ENCODE results near the gene ARAP2.
A peak's percentile ranks its signal among the peaks of the same experiment; 100 is the strongest.

Gene ARAP2

DNA sequence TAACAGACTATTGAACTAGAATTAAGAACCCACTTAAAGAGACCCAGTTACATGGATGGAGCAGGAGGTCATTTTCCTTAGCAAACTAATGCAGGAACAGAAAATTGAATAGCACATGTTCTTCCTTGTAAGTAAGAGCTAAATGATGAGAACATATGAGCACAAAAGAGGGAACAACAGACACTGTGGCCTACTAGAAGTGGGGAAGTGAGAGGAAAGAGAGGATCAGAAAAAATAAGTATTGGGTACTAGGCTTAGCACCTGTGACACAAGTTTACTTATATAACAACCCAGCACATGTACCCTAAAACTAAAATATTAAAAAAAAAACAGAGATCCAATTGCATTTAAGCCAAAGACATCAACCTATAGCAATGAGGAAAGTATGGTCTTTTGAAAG is 26.2 kb downstream of the ARAP2 start:
- no peak for DNase-seq

DNA sequence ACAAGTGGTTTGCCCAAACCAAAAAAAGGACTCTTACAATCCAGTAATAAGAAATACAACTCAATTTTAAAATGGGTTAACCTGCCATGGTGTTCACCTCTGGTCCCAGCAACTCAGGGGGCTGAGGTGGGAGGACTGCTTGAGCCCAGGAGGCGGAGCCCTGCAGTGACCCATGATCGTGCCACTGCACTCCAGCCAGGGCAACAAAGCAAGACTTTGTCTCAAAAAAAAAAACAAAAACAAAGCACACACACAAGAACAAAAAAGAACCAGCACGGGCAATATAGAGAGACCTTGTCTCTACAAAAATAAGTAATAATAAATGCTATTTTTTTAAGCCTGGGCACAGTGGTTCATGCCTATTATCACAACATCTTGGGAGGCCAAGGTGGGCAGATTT is 28.7 kb downstream of the ARAP2 start:
- DNase-seq = no peak

DNA sequence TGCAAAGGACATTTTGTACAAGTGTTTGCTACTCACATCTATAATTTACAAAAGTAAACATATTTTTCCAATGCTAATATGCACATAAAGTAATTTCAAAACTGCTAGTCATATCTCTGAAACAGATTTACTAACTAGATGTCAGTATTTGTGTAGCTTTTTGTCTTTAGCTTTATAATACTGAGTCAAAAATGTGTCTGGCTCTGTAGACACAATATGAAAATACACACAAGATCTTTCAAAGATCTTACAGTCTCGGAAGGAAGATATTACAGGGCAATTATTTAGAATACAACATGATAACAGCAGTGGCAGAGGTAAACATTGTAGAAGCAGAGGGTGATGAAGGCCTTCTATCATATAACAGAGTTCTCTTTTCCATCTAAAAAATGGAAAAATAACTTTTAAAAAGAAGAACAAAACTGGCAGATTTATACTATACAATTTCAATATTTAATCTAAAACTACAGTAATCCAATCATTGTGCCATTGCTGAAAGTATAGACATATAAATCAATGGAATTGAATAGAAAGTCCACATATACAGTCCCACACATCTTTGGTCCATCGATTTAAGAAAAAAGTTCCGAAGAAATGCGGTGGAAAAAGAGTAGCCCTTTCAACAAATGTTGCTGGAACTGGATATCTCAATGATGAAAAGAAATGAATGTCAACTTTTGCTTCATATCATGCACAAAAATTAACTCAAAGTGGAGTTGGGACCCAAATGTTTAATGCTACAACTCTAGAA is 29.4 kb downstream of the ARAP2 start:
- DNase-seq = no peak

DNA sequence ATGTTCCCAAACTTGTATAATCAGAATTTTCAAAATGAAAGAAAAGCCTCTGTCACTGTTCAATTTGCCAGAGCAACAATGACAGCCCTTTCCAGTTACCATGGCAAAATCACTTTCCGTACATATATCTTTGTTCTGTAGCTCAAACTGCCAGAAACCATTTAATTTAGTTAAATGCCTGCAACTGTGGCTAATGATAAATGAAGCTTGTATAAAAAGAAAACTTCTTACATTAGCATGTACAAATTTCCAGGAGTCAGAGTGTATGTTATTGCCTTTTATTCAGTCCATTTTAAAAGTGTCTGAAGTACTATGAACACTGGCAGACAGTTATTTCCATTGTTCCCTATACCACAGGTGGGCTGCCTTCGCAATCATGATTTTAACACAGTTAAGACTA is 30.3 kb downstream of the ARAP2 start:
- no peak for DNase-seq

DNA sequence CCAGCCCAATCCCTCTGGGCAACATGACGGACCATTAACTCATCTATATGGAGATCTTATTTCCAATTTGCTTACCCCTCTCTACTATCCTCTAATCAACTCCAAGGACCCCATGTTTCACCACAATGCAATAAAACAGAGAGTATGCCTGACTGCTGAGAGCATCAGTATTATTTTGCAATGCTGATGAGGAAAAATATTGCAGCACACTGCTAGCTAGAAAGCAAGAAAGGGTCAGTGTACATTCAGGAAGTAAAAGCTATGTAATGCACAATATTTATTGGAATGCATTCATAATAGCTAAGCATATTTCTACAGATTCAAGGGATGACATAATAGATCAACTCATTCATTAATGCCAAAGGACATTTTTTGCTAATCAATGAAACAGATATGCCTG is 33.2 kb downstream of the ARAP2 start:
- peak; percentile 54 to 56 for DNase-seq

DNA sequence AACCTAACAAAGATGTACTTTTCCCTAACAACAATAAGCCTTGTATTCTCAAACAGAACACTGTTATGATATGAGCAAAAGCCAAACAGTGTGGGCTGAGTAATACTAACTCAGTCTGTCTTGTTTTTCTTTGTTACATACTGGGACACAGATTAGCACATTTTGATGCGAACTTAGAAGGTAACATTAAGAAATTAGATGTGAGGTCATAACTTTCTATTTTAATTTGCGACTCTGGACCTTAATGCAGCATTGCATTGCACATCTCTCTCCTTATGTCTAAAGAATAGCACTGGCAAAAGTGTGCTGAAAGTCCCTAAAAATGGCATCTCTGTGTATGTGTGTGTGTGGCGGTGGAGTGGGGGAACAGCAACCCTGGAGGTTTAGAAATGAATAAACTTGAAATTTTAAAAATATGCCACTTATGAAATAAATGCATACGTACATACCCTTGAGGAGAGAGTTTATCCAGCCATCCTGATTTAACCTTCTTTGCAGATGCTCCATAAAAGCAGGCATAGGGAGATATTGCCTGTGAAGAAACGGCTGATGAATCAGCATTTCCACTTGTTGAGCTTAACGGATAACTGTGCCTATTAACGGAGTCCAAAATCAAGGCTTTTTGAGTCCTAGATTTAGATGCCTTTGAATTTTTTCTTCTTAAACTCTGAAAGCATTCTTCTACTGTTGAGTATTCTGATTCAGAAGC is 34.2 kb downstream of the ARAP2 start:
- DNase-seq = no peak

DNA sequence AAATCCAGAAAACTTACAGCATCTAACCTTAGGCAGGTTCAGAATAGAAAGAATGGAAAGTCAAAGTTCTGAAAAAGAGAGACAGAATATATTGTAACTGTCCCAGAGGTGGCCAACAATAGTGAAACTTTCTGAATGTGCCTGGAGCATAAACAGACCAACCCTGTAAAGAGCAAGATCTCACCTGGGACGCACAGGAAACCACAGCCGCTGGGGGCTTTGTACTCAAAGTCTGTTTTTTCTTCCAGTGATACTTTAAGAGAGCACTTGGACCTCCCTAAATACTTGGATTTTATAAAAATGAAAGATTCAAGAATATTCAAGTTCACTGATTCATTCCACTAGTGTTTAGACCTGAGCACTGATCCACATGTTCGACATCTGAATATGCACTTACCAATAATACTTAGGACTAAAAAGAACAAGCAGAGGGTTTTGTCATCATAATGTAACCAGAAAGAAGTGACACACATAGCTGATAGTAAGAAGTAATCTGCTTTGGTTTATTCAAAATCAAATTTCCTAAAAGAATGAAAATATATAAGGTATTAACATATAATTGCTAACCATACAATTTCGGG is 35.3 kb downstream of the ARAP2 start:
- DNase-seq = no peak

DNA sequence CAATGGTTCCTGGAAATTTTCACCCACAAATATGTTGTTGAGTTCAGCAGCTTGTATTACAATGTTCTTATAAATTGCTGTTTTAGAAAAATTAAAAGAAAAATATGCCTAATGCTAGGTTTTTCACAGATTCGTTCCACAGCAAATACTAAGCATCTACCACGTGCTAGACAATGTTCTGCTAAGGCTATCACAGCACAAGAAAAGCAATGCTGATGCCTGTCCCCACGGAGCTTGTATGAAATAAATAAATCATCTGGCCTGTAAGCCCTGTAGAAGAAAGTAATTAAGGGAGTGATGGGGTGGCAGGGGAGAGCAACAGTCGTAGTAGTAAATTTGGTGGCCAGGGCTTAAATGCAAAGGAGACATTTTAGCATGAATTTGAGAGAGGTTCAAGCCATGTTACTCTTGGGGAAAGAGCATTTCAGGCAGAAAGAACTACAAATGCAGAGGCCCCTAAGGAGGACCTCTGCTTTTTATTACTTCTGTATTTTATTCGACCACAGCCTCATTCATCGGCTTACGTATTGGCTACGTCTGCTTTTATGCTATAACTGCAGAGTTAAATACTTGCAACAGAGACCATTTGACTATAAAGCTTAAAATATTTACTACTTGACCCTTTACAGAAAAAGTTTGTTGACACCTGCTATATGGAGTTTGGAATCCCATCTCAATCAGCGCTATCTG is 36.3 kb downstream of the ARAP2 start:
- DNase-seq = no peak

DNA sequence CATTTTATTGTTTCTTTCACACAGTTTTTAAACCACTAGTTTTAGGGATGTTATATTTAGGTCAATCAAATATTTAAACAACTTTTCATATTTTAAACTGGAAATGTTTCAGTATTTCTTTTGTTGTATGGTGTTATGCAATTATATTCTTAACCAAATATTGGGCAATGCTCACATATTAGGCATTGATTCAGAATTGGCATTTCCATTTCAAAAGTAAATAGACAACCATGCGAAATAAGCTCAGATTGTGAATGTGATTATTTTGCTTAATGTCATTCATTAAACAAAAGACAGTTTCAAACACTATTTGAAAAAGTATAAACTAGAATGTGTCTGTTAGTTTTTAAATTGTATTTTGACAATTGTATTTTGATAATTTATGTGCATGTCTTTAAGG is 36.9 kb downstream of the ARAP2 start:
- DNase-seq = no peak

DNA sequence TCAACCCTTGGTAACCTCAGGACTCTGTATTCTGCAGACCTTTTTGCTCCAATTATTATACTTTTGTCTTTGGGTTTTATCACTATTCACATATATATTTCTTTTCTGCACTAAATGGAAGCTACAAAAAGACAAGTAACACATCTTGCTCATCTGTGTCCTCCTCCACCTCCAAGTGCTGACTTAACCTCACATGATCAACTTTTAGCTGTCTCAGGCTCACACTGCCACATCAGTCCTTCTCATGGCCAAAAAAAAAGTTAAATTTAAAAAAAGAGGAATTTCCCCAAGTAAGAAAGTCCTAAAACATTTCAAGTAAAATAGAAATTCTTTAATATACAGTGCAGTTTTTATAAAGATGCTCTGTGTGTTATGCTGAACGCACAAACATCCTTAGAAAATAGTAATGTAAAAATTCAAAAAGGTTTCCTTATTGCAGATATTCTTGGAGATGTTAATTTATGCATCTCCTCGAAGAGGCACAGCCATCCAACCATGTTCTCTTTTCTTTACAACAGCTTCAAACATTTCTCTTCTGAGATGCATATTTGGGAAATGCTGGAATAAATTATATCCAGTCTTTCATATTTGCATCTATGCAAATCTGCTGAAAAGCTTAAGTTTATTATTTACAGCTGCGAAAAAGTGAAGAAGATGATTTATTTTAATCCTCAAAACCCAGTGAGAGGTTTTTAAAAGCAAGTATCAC is 37.6 kb downstream of the ARAP2 start:
- peak; percentile 43 to 77 for DNase-seq

DNA sequence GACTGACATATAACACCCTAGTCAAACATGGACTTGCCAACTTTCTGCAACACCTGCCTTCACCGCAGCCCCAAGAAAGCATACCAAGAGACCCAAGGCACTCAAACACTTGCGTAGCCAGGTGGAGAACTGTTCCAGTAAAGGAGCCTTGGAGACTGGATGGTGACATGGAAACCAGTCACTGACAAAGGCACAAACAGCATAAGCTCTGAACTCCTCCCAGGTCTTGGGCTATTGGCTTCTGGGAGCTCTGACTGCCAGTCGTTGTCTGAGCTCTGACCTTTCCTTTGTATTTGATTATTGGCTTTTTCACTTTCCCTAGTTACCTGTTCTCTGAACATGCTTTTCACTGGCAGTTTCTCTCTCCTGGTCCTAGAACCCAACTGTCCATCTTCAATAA is 38.3 kb downstream of the ARAP2 start:
- no peak for DNase-seq

DNA sequence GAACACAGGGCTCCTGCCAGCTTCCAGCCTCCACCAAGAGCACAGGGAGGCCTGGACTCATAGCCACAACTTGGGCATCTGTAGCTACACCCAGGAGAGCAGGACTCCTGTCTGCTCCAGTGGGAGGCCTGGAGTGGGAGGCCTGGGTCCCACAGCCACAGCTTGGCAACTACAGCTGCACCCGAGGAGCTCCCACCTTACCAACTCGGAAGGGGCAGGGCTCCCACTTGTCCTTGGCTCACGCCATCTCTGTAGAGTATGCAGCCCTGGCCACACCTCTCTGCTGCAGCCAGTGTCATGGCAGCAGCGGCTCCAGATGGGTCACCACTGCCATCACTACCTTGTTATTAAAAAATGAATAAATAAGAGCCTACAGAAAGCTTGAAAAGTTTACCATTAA is 45.5 kb downstream of the ARAP2 start:
- DNase-seq = no peak

DNA sequence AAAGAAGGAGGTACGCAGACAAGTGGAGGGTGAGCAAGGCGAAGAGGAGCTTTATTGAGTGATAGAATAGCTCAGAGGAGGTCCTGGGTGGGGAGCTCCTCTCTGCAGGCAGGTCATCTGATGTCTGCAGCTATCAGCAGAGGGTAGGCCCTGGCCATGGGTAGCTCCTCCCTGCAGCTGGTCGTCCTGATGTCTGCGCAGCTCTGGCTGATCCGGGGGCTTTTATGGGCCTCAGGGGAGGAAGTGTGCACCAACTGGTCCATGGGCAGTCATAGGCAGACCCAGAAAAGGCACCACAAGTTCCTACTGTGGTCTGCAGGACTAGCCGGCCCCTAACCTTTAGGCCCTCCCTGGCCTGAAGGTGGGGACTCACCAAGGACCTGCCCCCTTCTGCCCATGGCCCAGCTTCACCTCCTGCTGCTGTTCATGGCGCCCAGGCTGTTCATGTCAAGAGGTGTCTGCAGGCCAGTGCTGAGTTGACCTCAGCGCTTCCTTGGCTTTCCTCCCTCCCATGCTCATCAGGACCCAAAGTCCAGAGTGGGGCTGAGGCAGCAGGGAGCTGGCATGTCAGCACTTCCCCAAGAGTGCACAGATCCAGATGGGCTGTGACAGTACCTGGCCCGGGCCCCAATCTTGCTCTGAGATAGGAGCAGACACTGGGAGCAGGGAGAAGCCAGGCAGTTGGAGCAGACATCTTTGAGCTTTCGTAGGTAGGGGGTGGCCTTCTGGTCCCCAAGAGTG is 46.1 kb downstream of the ARAP2 start:
- DNase-seq = no peak

DNA sequence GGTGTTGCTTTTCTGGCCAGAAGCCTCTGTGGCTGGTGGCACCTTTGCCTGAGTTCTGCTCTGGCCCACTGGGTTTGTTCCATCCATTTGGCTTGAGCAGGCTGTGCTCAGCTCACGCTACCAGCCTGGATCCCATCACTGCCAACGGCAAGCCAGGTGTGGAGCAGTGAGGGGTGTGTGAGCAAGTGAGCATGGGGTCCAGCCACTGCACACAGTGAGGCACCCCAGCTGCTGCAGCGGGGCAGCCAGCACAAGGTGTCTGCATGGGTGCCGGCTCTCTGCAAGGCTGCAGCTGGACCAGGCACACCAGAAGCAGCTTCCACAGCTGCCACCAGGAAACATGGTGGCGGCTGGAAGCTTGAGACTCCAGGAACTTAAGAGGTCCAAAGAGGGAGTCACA is 46.8 kb downstream of the ARAP2 start:
- DNase-seq = no peak

DNA sequence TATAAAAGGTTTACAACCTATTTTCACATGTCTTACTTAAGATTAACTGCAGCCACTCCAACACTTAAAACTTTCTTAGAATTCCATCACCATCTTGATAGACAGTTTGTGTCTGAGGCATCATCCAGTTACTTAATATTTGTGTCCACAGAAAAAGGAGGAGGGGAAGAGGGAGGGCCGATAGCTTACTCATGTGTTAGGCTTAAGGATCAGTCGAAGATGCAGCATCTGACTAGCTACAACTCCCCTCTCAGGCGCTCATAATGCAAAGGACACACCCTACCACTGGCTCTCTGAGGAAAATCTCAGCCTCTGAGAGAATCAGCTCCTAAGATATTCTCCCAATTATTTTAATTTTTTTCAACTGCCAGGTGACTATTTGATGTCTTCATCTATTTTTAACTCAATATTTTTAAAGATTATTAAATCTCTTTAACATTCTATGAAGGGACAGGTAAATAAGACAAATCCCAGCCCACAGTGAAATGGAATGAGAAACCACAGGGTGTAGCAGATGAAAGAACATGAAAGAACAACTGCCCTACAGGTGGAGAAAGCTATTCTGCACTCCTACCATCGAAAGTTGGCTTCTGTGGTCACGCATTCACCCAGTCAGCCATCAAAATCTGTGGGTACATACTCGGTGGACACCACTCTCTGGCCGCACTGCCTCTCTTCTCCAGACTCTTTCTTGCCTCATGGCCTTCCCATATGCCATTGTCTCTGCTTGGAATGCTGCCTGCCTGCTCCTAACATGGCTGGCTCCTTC is 48.0 kb downstream of the ARAP2 start:
- DNase-seq = no peak

DNA sequence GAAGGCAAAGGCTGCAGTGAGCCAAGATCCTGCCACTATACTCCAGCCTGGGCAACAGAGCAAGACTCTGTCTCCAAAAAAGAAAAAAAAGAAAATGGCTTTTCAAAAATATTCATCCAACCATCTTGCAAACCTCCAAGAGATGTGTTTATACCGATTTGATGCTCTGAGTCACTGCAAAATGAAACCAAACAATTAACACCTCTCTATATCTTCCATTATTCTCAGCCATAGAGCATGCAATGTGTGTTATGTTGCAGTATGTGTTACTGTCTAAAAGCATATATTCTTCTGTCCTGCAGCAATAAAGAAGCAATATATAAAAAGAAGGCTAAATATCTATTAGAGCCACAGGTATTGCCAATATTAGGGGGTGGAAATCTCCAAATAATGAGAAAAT is 51.4 kb downstream of the ARAP2 start:
- DNase-seq = no peak

DNA sequence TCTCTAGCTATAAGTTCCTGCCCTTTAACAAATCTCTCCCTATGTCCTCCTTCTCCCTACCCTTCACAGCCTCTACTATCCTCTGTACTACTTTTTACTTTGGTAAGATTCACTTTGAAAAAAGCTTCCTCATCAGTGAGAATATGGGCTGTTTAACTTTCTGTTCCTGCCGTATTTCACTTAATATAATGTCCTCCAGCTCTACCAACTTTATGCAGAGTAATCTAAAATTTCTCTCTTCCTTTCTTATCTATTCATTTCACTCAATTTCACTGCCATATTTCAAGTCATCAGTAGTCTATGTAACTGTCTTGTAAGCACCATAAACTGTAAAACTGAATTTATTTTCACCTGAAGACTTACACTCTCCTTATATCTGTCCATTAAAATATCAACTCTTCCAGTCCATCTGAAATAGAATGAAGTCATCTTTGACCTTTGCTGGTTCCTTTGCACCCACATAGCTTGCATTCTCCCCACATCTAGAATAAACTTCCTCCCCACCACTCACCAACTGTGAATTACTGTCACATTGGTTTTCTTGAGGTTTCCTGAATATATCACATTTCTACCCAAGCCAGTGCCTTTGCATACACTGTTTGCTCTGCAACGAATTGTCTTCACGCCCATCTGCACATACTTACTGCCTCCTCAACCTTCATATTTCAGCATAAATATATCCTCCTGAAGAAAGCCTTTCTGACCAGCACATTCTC is 54.6 kb downstream of the ARAP2 start:
- peak; percentile 53 to 70 for DNase-seq

DNA sequence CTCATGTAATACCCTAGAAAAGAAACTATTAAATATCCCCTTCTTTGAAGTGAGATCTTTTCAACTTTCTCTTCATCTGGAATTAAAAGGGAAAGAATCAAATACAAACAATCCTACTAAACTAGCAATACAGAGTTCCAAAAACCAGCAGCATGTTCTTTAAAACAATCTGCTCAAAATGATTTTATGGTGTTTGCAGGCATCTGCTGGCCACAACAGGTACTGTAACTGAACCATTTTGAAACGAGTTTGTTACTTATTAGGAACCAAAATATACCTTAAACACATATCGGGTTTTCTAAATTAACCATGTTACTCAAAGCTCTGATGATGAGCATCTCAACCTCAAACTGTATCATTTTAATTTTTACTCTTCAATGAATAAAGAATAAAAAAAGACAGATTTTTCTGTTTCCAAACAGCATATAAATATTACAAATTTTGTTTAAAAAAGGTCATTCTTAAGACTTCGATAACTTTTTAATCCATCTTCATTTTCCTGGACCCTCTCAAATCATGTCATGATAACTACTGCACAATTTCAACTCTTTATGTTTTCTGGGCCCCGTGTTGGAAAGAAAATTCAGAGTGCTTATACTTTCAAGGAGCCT is 56.5 kb downstream of the ARAP2 start:
- DNase-seq = peak; percentile 4 to 29

DNA sequence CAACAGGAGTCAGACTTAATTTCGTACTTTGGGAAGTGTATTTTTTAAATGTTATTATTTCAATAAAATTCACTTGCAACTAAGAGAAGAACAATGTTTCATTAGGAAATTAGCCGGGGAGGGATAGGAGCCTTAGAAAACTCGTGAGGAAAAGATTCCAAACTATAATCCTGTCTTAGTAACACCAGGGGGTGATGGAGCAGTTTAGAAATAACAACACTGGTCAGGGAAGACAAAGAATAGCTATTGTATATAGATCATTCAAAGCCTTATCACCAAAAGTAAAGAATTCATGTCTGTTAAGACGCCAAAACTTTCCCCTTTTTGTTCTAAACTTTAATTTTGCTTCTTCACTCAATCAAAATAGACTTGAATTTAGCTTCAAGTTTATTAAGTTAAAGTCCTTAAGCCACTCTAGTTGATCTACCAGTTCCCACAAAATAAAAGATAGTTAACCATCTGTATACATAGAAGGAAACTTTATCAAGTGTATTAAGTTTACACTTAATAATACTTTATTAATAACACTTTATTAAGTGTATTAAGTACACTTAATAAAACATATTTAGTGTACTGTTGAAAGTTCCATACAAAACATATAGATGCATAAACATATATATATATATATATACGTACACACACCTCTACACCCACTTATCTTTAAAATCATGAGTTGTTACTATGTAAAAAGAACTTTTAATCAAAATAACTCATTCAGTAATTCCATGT is 60.5 kb downstream of the ARAP2 start:
- DNase-seq = no peak

DNA sequence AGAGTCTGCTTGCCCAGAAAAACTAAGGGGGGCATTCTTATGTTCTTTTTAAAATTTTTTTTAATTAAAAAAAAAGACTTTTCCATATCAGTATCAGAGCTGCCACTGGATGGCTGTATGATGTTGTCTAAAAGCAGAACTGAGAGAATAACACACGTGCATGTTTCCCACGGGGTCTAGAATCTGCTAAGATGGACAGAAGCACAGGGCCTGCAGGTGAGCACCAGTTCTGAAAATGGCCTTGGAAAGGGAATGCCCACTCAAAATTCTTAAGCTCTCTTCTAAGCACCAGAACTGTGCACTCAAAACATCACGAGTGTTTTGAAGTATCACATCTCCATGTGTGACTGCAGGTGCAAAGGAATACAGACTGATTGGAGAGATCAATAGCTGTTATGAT is 61.1 kb downstream of the ARAP2 start:
- no peak for DNase-seq
